ENCODE data around the gene BPIFB2. TPM values are rescaled to one million over a fixed set of nuclear protein-coding genes. Genes with fewer than 3 reads are reported as not detected.

BPIFB2 gene
- total RNA-seq, 1 donor from 2014 or later = not detected

GRCh38 chr20:32968478-32969241 is 38.8 kb upstream of the BPIFB2 start:
- H3K27me3 Mint-ChIP-seq (ENCODE audit: low read depth, unreplicated experiment) = peaks cover 18% of the 10 kb centered on the region
- Histone ChIP-seq H3K36me3 (ENCODE audit: insufficient read depth, low read length) (no peaks in the 10 kb centered on the region), H3K4me2 (ENCODE audit: low read length) (no peak overlapping the region), H4K20me1 (ENCODE audit: insufficient read depth, low read length) (no peaks in the 10 kb centered on the region), H3K27me3 (ENCODE audit: insufficient read depth, low read length) (no peaks in the 10 kb centered on the region), H3K4me1 (ENCODE audit: insufficient read depth, low read length) (peaks cover 3% of the 10 kb centered on the region), H3K4me3 (ENCODE audit: insufficient read depth, low read depth, low read length) (no peak overlapping the region), H3K27ac (ENCODE audit: low read depth, low read length) (no peak overlapping the region), H2AFZ (ENCODE audit: low read depth, low read length) (no peak overlapping the region), H3K9me3 (ENCODE audit: insufficient read depth, low read depth, low read length) (no peaks in the 10 kb centered on the region), H3K9ac (ENCODE audit: low read length) (no peak overlapping the region), H3K79me2 (ENCODE audit: insufficient read depth, low read length) (no peaks in the 10 kb centered on the region)
- no peak overlapping the region for H3K4me3 Mint-ChIP-seq (ENCODE audit: unreplicated experiment)
- H3K4me1 Mint-ChIP-seq (ENCODE audit: low read depth, unreplicated experiment) = no peaks in the 10 kb centered on the region
- no peak for TF ChIP-seq CTCF (IDR thresholded peaks at IDR 0.05; ENCODE audit: insufficient read depth, low read depth, low read length)
- TF ChIP-seq EZH2 (IDR thresholded peaks at IDR 0.05; ENCODE audit: insufficient read depth, low read length) = no peak
- no peak overlapping the region for H3K27ac Mint-ChIP-seq (ENCODE audit: unreplicated experiment)
- H3K9me3 Mint-ChIP-seq (ENCODE audit: unreplicated experiment) = peaks cover under 1% of the 10 kb centered on the region
- FAIRE-seq = no peak
- H3K36me3 Mint-ChIP-seq (ENCODE audit: low read depth, unreplicated experiment) = peaks cover 3% of the 10 kb centered on the region
- DNase-seq (ENCODE audit: low read depth) = no peak

DNA sequence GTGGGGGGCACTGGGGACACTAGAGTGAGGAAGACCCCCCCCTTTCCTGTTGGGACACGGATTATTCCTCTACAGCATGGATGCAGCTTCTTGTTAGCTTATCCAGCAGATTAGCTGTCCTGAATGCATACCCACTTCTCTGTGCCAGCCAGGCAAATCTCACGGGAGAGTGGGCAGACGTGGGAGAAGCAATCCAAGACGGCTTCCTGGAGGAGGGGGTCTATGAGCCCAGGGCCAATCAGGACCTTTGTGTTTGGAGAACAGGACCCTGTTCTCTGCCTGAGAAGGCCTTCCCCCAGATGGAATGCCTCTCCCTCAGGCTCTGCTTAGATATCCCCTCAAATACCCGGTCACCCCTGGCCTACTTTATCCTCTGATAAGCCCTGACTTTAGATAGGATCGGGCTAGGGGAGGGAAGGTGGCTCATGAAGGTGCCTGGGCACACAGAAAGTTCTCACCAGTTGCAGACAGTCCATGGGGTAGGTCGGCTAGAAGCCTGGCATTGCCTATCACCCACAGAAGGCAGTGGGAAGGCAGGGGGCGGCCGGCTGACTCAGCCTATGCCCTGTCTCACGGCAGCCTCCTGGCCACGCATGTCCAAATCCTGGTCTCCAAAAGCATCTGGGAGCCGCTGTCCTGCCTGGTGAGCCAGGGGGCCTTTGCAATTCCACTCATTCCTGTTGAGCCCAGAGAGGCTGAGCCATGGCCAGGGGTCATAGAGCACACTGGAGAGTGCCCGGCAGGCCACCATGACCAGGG is 38.0 kb upstream of the BPIFB2 start:
- H3K27me3 Mint-ChIP-seq (ENCODE audit: low read depth, unreplicated experiment) = peaks cover 15% of the 10 kb centered on the region
- Histone ChIP-seq H3K36me3 (ENCODE audit: insufficient read depth, low read length) (no peaks in the 10 kb centered on the region), H3K4me1 (ENCODE audit: insufficient read depth, low read length) (peaks cover 3% of the 10 kb centered on the region), H3K27me3 (ENCODE audit: insufficient read depth, low read length) (no peaks in the 10 kb centered on the region), H3K27ac (ENCODE audit: low read depth, low read length) (no peak overlapping the region), H3K9me3 (ENCODE audit: insufficient read depth, low read depth, low read length) (no peaks in the 10 kb centered on the region), H4K20me1 (ENCODE audit: insufficient read depth, low read length) (no peaks in the 10 kb centered on the region), H3K4me3 (ENCODE audit: insufficient read depth, low read depth, low read length) (no peak overlapping the region), H2AFZ (ENCODE audit: low read depth, low read length) (no peak overlapping the region), H3K79me2 (ENCODE audit: insufficient read depth, low read length) (no peaks in the 10 kb centered on the region), H3K4me2 (ENCODE audit: low read length) (no peak overlapping the region), H3K9ac (ENCODE audit: low read length) (no peak overlapping the region)
- TF ChIP-seq CTCF (IDR thresholded peaks at IDR 0.05; ENCODE audit: insufficient read depth, low read depth, low read length) = no peak
- no peak for TF ChIP-seq EZH2 (IDR thresholded peaks at IDR 0.05; ENCODE audit: insufficient read depth, low read length)
- H3K4me3 Mint-ChIP-seq (ENCODE audit: unreplicated experiment) = no peak overlapping the region
- H3K27ac Mint-ChIP-seq (ENCODE audit: unreplicated experiment) = no peak overlapping the region
- peaks cover 3% of the 10 kb centered on the region for H3K36me3 Mint-ChIP-seq (ENCODE audit: low read depth, unreplicated experiment)
- H3K4me1 Mint-ChIP-seq (ENCODE audit: low read depth, unreplicated experiment) = peaks cover 1% of the 10 kb centered on the region
- FAIRE-seq (no peak), DNase-seq (ENCODE audit: low read depth) (no peak)
- no peaks in the 10 kb centered on the region for H3K9me3 Mint-ChIP-seq (ENCODE audit: unreplicated experiment)

Measured in astrocyte (in vitro differentiated cells and primary cell).